ENCODE measurements around the gene GATAD2A. TPM values are rescaled to one million over a fixed set of nuclear protein-coding genes. Genes with fewer than 3 reads are reported as not detected.

Gene GATAD2A
- total RNA-seq, 1 donor from 2014 or later = 39.9 TPM

GRCh38 chr19:19480688-19481087 lies 75.2 kb downstream of the GATAD2A start:
- intact Hi-C loops (cut with DNase I) = no loop called here
- no peak for DNase-seq (ENCODE audit: low spot score)

GRCh38 chr19:19482809-19483596 lies 77.5 kb downstream of the GATAD2A start:
- intact Hi-C loops (cut with DNase I) = no loop called here
- DNase-seq (ENCODE audit: low spot score) = no peak

GRCh38 chr19:19485161-19485997 lies 79.9 kb downstream of the GATAD2A start:
- intact Hi-C loops (cut with DNase I) = no loop called here
- DNase-seq (ENCODE audit: low spot score) = no peak

- DNase-seq (ENCODE audit: low spot score) = no peak
- intact Hi-C loops (cut with DNase I) = no loop called here
Observed at GRCh38 chr19:19485998-19486290, 80.5 kb downstream of the GATAD2A start.

GRCh38 chr19:19486343-19487076 lies 81.0 kb downstream of the GATAD2A start:
- DNase-seq (ENCODE audit: low spot score) = no peak
- intact Hi-C loops (cut with DNase I) = no loop called here

GRCh38 chr19:19487077-19487949 lies 81.8 kb downstream of the GATAD2A start:
- no peak for DNase-seq (ENCODE audit: low spot score)
- intact Hi-C loops (cut with DNase I) = no loop called here

GRCh38 chr19:19487950-19488874 lies 82.7 kb downstream of the GATAD2A start:
- DNase-seq (ENCODE audit: low spot score) = no peak
- intact Hi-C loops (cut with DNase I) = no loop called here

- peak; percentile 83 for DNase-seq (ENCODE audit: low spot score)
Observed at GRCh38 chr19:19488875-19489690, 83.6 kb downstream of the GATAD2A start.

GRCh38 chr19:19489804-19490204 lies 84.3 kb downstream of the GATAD2A start:
- DNase-seq (ENCODE audit: low spot score) = no peak
- intact Hi-C loops (cut with DNase I) = loop anchor here (1.0 kb wide), 2 partner anchors 85 to 123 kb away; partner anchors contain the start of gene GATAD2A

More at GRCh38 chr19:19488875-19489690, 83.6 kb downstream of the GATAD2A start:
- intact Hi-C loops (cut with DNase I) = loop anchor here (1.0 kb wide), 2 partner anchors 84 to 122 kb away; partner anchors contain the start of gene GATAD2A

- intact Hi-C loops (cut with DNase I) = no loop called here
- peak; percentile 86 for DNase-seq (ENCODE audit: low spot score)
Observed at GRCh38 chr19:19490214-19490968, 84.9 kb downstream of the GATAD2A start.

- intact Hi-C loops (cut with DNase I) = no loop called here
- DNase-seq (ENCODE audit: low spot score) = no peak
Observed at GRCh38 chr19:19491321-19492025, 86.0 kb downstream of the GATAD2A start.

GRCh38 chr19:19492026-19492610 lies 86.6 kb downstream of the GATAD2A start:
- intact Hi-C loops (cut with DNase I) = no loop called here
- DNase-seq (ENCODE audit: low spot score) = no peak

GRCh38 chr19:19493841-19494546 lies 88.5 kb downstream of the GATAD2A start:
- intact Hi-C loops (cut with DNase I) = no loop called here

GRCh38 chr19:19495614-19496603 lies 90.4 kb downstream of the GATAD2A start:
- no peak for DNase-seq (ENCODE audit: low spot score)
- intact Hi-C loops (cut with DNase I) = no loop called here

More at GRCh38 chr19:19493841-19494546, 88.5 kb downstream of the GATAD2A start:
- no peak for DNase-seq (ENCODE audit: low spot score)

All from cardiac septum (tissue), 1 donor.